GM19023 (cell line): ENCODE results near the gene SPAG9.
"Not testable (repeated sequence)": the region's sequence is repeated elsewhere in the genome, so short reads cannot be mapped to it uniquely, and the experiment has no call there.

Experiments
- ATAC-seq: cut with Tn5 transposase; IDR thresholded peaks from one replicate; pipeline ENCODE4 v1.9.1; 2021; ENCODE audit warnings: mild to moderate bottlenecking, moderate library complexity; ENCODE audit not compliant: unreplicated experiment

The SPAG9 gene

GRCh38 chr17:51133365-51133764, 12.7 kb upstream of the SPAG9 start:
- no peak for ATAC-seq

GRCh38 chr17:51132964-51133319, 12.3 kb upstream of the SPAG9 start:
- no peak for ATAC-seq

GRCh38 chr17:51128076-51128475, 7.4 kb upstream of the SPAG9 start:
- no peak for ATAC-seq

GRCh38 chr17:51124640-51125503, 4.2 kb upstream of the SPAG9 start:
- no peak for ATAC-seq

GRCh38 chr17:51122473-51123115, 1.9 kb upstream of the SPAG9 start:
- not testable (repeated sequence) for ATAC-seq

GRCh38 chr17:51121620-51122472, 1.2 kb upstream of the SPAG9 start:
- ATAC-seq = no peak

GRCh38 chr17:51120357-51120738, 320 bp downstream of the SPAG9 start:
- ATAC-seq = peak; percentile 33

GRCh38 chr17:51119415-51120356, 982 bp downstream of the SPAG9 start:
- peak; percentile 23 for ATAC-seq

- ATAC-seq = no peak
Measured at GRCh38 chr17:51118330-51119195, 2.1 kb downstream of the SPAG9 start.

GRCh38 chr17:51115179-51115578, 5.5 kb downstream of the SPAG9 start:
- no peak for ATAC-seq

- not testable (repeated sequence) for ATAC-seq
Measured at GRCh38 chr17:51112303-51113222, 8.1 kb downstream of the SPAG9 start.

GRCh38 chr17:51107778-51108177, 12.9 kb downstream of the SPAG9 start:
- no peak for ATAC-seq

- ATAC-seq = no peak
Measured at GRCh38 chr17:51103451-51103850, 17.2 kb downstream of the SPAG9 start.

- no peak for ATAC-seq
Measured at GRCh38 chr17:51103050-51103449, 17.6 kb downstream of the SPAG9 start.

- ATAC-seq = no peak
Measured at GRCh38 chr17:51097708-51098446, 22.8 kb downstream of the SPAG9 start.

- ATAC-seq = no peak
Measured at GRCh38 chr17:51091635-51092034, 29.0 kb downstream of the SPAG9 start.

- ATAC-seq = not testable (repeated sequence)
Measured at GRCh38 chr17:51088868-51089267, 31.8 kb downstream of the SPAG9 start.

- ATAC-seq = no peak
Measured at GRCh38 chr17:51088287-51088686, 32.4 kb downstream of the SPAG9 start.
